ENCODE data around the gene TMEM41B. TPM values are rescaled to one million over a fixed set of nuclear protein-coding genes. Genes with fewer than 3 reads are reported as not detected.

Gene TMEM41B
- total RNA-seq, 1 experiment from 2014 or later, result 106 TPM

GRCh38 chr11:9310485-9311090 is 3.8 kb downstream of the TMEM41B start:
- no peak for DNase-seq (ENCODE audit: low spot score)

GRCh38 chr11:9304178-9304577 is 10.2 kb downstream of the TMEM41B start:
- no peak for DNase-seq (ENCODE audit: low spot score)

- no peak for DNase-seq (ENCODE audit: low spot score)
Measured at GRCh38 chr11:9302448-9302847, 11.9 kb downstream of the TMEM41B start.

GRCh38 chr11:9301720-9302119 is 12.7 kb downstream of the TMEM41B start:
- DNase-seq (ENCODE audit: low spot score), result no peak

- no peak for DNase-seq (ENCODE audit: low spot score)
Measured at GRCh38 chr11:9293646-9294045, 20.7 kb downstream of the TMEM41B start.

- no peak for DNase-seq (ENCODE audit: low spot score)
Measured at GRCh38 chr11:9285850-9286587, 28.4 kb downstream of the TMEM41B start.

GRCh38 chr11:9280655-9281301 is 33.6 kb downstream of the TMEM41B start:
- DNase-seq (ENCODE audit: low spot score), result peak; percentile 70

- no peak for DNase-seq (ENCODE audit: low spot score)
Measured at GRCh38 chr11:9277176-9277575, 37.2 kb downstream of the TMEM41B start.

GRCh38 chr11:9276571-9276970 is 37.8 kb downstream of the TMEM41B start:
- peak; percentile 51 for DNase-seq (ENCODE audit: low spot score)

- no peak for DNase-seq (ENCODE audit: low spot score)
Measured at GRCh38 chr11:9274499-9275258, 39.7 kb downstream of the TMEM41B start.

GRCh38 chr11:9273376-9274336 is 40.7 kb downstream of the TMEM41B start:
- no peak for DNase-seq (ENCODE audit: low spot score)

GRCh38 chr11:9269492-9270013 is 44.8 kb downstream of the TMEM41B start:
- no peak for DNase-seq (ENCODE audit: low spot score)

GRCh38 chr11:9267680-9268079 is 46.7 kb downstream of the TMEM41B start:
- DNase-seq (ENCODE audit: low spot score), result no peak

GRCh38 chr11:9266926-9267325 is 47.5 kb downstream of the TMEM41B start:
- no peak for DNase-seq (ENCODE audit: low spot score)

GRCh38 chr11:9266132-9266736 is 48.2 kb downstream of the TMEM41B start:
- no peak for DNase-seq (ENCODE audit: low spot score)

- peak; percentile 54 for DNase-seq (ENCODE audit: low spot score)
Measured at GRCh38 chr11:9265211-9266131, 48.9 kb downstream of the TMEM41B start, which contains the start of gene DENND5A. TSS of gene DENND5A (minus strand) at chr11:9265350. CDS start at chr11:9265069, 281 bp downstream.

GRCh38 chr11:9264316-9265210 is 49.8 kb downstream of the TMEM41B start:
- DNase-seq (ENCODE audit: low spot score), result no peak

- DNase-seq (ENCODE audit: low spot score), result no peak
Measured at GRCh38 chr11:9263840-9264315, 50.5 kb downstream of the TMEM41B start.
